Activated CD8-positive, alpha-beta T cell treated with anti-CD3 and anti-CD28 coated beads for 36 hours (primary cell): Measurements from ENCODE around the gene HSPA1B. TPM values are rescaled to one million over a fixed set of nuclear protein-coding genes. Genes with fewer than 3 reads are reported as not detected.

Experiments used
- ATAC-seq: fragments of 200-7000 bp; cut with Tn5 transposase; one replicate; pipeline ENCODE4 v1.10.0; 2021; ENCODE audit warnings: mild to moderate bottlenecking, moderate library complexity
- CTCF ChIA-PET: fragments of 350-600 bp; sonication (Branson Sonifier 250); formaldehyde crosslinking; loops from one replicate; lab custom pipeline; 2021; ENCODE audit warnings: antibody characterized with exemption; lab: Charles Lee
- POLR2A ChIA-PET: fragments of 350-600 bp; sonication (Branson Sonifier 250); formaldehyde crosslinking; loops from one replicate; lab custom pipeline; 2021; ENCODE audit warnings: antibody characterized with exemption; lab: Charles Lee
- DNase-seq: peaks from one replicate; pipeline ENCODE4 v3.0.0-alpha.2; 2020
- H3K27ac Mint-ChIP-seq: one replicate; pipeline ENCODE4 v1.8.0; 2021; ENCODE audit warnings: mild to moderate bottlenecking, mixed read lengths
- H3K27me3 Mint-ChIP-seq: one replicate; pipeline ENCODE4 v1.8.0; 2021; ENCODE audit warnings: mixed read lengths
- H3K36me3 Mint-ChIP-seq: one replicate; pipeline ENCODE4 v1.8.0; 2021; ENCODE audit warnings: low read depth, mixed read lengths
- H3K4me1 Mint-ChIP-seq: one replicate; pipeline ENCODE4 v1.8.0; 2021; ENCODE audit warnings: low read depth, mixed read lengths
- H3K4me3 Mint-ChIP-seq: one replicate; pipeline ENCODE4 v1.8.0; 2021; ENCODE audit warnings: mild to moderate bottlenecking, moderate library complexity, mixed read lengths
- H3K9me3 Mint-ChIP-seq: one replicate; pipeline ENCODE4 v1.8.0; 2021; ENCODE audit warnings: mixed read lengths
- CTCF ChIP-seq: fragments of 200-600 bp; IDR thresholded peaks from one replicate; pipeline ENCODE4 v1.8.0; 2022; ENCODE audit warnings: antibody characterized with exemption, mild to moderate bottlenecking
- intact Hi-C: fragments of 100-400 bp; cut with micrococcal nuclease; formaldehyde crosslinking; loops from one replicate; pipeline ENCODE4 v1.10.0; 2022
- total RNA-seq, 2 experiments: library from RNA; stranded (reverse); gene quantifications; one replicate each; pipeline ENCODE4 v1.2.3, GENCODE V29; 2021

Gene HSPA1B
- total RNA-seq, 2 experiments from 2014 or later: 50.4 to 50.8 TPM

GRCh38 chr6:31869343-31869742 lies 41.8 kb downstream of the HSPA1B start:
- TF ChIP-seq CTCF: no peak
- intact Hi-C loops: no loop called here
- Mint-ChIP-seq H3K9me3 (no peaks in the 10 kb centered on the region), H3K4me3 (no peak overlapping the region), H3K27ac (no peak overlapping the region), H3K36me3 (no peaks in the 10 kb centered on the region), H3K27me3 (no peaks in the 10 kb centered on the region), H3K4me1 (peaks cover 9% of the 10 kb centered on the region)
- CTCF ChIA-PET: no interaction called here
- ATAC-seq (no peak), DNase-seq (no peak)
- POLR2A ChIA-PET: no interaction called here

GRCh38 chr6:31870385-31870921 lies 42.9 kb downstream of the HSPA1B start:
- DNase-seq (no peak), ATAC-seq (no peak)
- Mint-ChIP-seq H3K9me3 (no peaks in the 10 kb centered on the region), H3K27me3 (no peaks in the 10 kb centered on the region), H3K36me3 (no peaks in the 10 kb centered on the region), H3K27ac (no peak overlapping the region), H3K4me1 (no peaks in the 10 kb centered on the region), H3K4me3 (no peak overlapping the region)
- CTCF ChIA-PET: interaction anchor here (1.3 kb wide), 1 partner anchor 186 kb away, joined by 3 read pairs; no protein-coding TSS in a partner anchor
- POLR2A ChIA-PET: no interaction called here
- intact Hi-C loops: no loop called here
- no peak for TF ChIP-seq CTCF

- Mint-ChIP-seq H3K4me1 (no peaks in the 10 kb centered on the region), H3K4me3 (no peak overlapping the region), H3K9me3 (no peaks in the 10 kb centered on the region), H3K36me3 (no peaks in the 10 kb centered on the region), H3K27ac (no peak overlapping the region), H3K27me3 (no peaks in the 10 kb centered on the region)
- intact Hi-C loops: no loop called here
- no peak for TF ChIP-seq CTCF
- ATAC-seq: no peak
- CTCF ChIA-PET: interaction anchor here (1.3 kb wide), 1 partner anchor 187 kb away, joined by 3 read pairs; no protein-coding TSS in a partner anchor
- POLR2A ChIA-PET: no interaction called here
- DNase-seq: no peak
Measured at GRCh38 chr6:31871046-31871659, 43.6 kb downstream of the HSPA1B start.

GRCh38 chr6:31874084-31874670 lies 46.6 kb downstream of the HSPA1B start:
- no peak for DNase-seq
- no peak for TF ChIP-seq CTCF
- ChIA-PET CTCF (interaction anchor here (2.3 kb wide), 1 partner anchor 14 kb away, joined by 9 read pairs; no protein-coding TSS in a partner anchor), POLR2A (interaction anchor here (0.8 to 2.0 kb wide), 2 partner anchors 11 to 244 kb away, joined by 5 to 9 read pairs; partner anchors contain the start of gene NEU1)
- no peaks in the 10 kb centered on the region for H3K4me1 Mint-ChIP-seq
- H3K4me3 Mint-ChIP-seq: no peak overlapping the region
- intact Hi-C loops: no loop called here
- H3K27ac Mint-ChIP-seq: no peak overlapping the region
- H3K27me3 Mint-ChIP-seq: no peaks in the 10 kb centered on the region
- no peaks in the 10 kb centered on the region for H3K36me3 Mint-ChIP-seq
- ATAC-seq: no peak
- H3K9me3 Mint-ChIP-seq: no peaks in the 10 kb centered on the region
